DMS 273 treated with DMSO at 0.1 percent for 48 hours (cell line): ENCODE data around the gene CAB39L.
A peak's percentile ranks its signal among the peaks of the same experiment; 100 is the strongest.

ENCODE experiments used
- DNase-seq: peaks from one replicate; lab custom pipeline; 2025; lab: John Stamatoyannopoulos, UW

Gene CAB39L

GRCh38 chr13:49443704-49444523 lies at the start of gene CAB39L, which contains the start of gene SETDB2:
Gene CAB39L, minus strand, starts transcription at chr13:49444064. Its CDS starts 61,154 bp downstream, at chr13:49382910.
Gene SETDB2, plus strand, starts transcription at chr13:49444274. Its CDS starts 7,620 bp downstream, at chr13:49451894.
- DNase-seq: peak; percentile 96

GRCh38 chr13:49488563-49488962 lies 44.7 kb upstream of the CAB39L start:
- DNase-seq: no peak

- DNase-seq: no peak
Measured at GRCh38 chr13:49481788-49482187, 37.9 kb upstream of the CAB39L start.

- DNase-seq: no peak
Measured at GRCh38 chr13:49476529-49476928, 32.7 kb upstream of the CAB39L start.

GRCh38 chr13:49472186-49472585 lies 28.3 kb upstream of the CAB39L start:
- DNase-seq: no peak

GRCh38 chr13:49466292-49466838 lies 22.5 kb upstream of the CAB39L start:
- DNase-seq: no peak

GRCh38 chr13:49464621-49465325 lies 20.9 kb upstream of the CAB39L start:
- DNase-seq: no peak

- DNase-seq: no peak
Measured at GRCh38 chr13:49464085-49464484, 20.2 kb upstream of the CAB39L start.

GRCh38 chr13:49459580-49459979 lies 15.7 kb upstream of the CAB39L start:
- DNase-seq: no peak

- DNase-seq: no peak
Measured at GRCh38 chr13:49457221-49457620, 13.4 kb upstream of the CAB39L start.

GRCh38 chr13:49456156-49456555 lies 12.3 kb upstream of the CAB39L start:
- DNase-seq: no peak

GRCh38 chr13:49455007-49455398 lies 11.1 kb upstream of the CAB39L start:
- DNase-seq: no peak

- DNase-seq: no peak
Measured at GRCh38 chr13:49454388-49455006, 10.6 kb upstream of the CAB39L start.

- DNase-seq: no peak
Measured at GRCh38 chr13:49453465-49453864, 9.6 kb upstream of the CAB39L start.

- DNase-seq: no peak
Measured at GRCh38 chr13:49452725-49453457, 9.0 kb upstream of the CAB39L start.

- no peak for DNase-seq
Measured at GRCh38 chr13:49450105-49450819, 6.4 kb upstream of the CAB39L start.

- DNase-seq: no peak
Measured at GRCh38 chr13:49448753-49449152, 4.9 kb upstream of the CAB39L start.

GRCh38 chr13:49446473-49446872 lies 2.6 kb upstream of the CAB39L start:
- DNase-seq: no peak

GRCh38 chr13:49444524-49445395 lies 896 bp upstream of the CAB39L start:
- DNase-seq: peak; percentile 21

- DNase-seq: no peak
Measured at GRCh38 chr13:49443357-49443703, 534 bp downstream of the CAB39L start.
